HepG2 (cell line): Measurements from ENCODE around the gene ERF. TPM values are rescaled to one million over a fixed set of nuclear protein-coding genes. Genes with fewer than 3 reads are reported as not detected.

ENCODE experiments used
- ASH2L ChIP-seq: fragments of 300-600, 200-600 bp; sonication (generic); IDR thresholded peaks from 2 replicates; pipeline ENCODE4 v1.7.0; 2017; ENCODE audit warnings: low read depth, mild to moderate bottlenecking, moderate library complexity, mixed read lengths, low read length; ENCODE audit not compliant: insufficient read length
- DNMT3B ChIP-seq: conservative IDR thresholded peaks from 2 replicates; pipeline ENCODE4 v1.6.1; 2016; ENCODE audit warnings: missing biosample characterization, control low read depth
- FOXO4 ChIP-seq: sonication (generic); formaldehyde crosslinking; conservative IDR thresholded peaks from 2 replicates; pipeline ENCODE4 v1.8.1; 2023; ENCODE audit warnings: missing genetic modification reagents
- GABPA ChIP-seq, 2 experiments: IDR thresholded peaks; 2 replicates each; pipeline ENCODE4 v1.6.1; 2011 to 2016; ENCODE audit warnings: low read depth in 2 of 2, low read length in 1 of 2, missing biosample characterization in 1 of 2, missing genetic modification characterization in 1 of 2
- GPN1 ChIP-seq: sonication (generic); formaldehyde crosslinking; IDR thresholded peaks from 2 replicates; pipeline ENCODE4 v1.5.1; 2020; ENCODE audit warnings: missing genetic modification reagents, borderline replicate concordance
- HOXA5 ChIP-seq: sonication (generic); formaldehyde crosslinking; IDR thresholded peaks from 2 replicates; pipeline ENCODE4 v1.4.0; 2020; ENCODE audit warnings: missing genetic modification reagents
- HOXA9 ChIP-seq: sonication (generic); formaldehyde crosslinking; IDR thresholded peaks from 2 replicates; pipeline ENCODE4 v1.8.1; 2022; ENCODE audit warnings: missing genetic modification reagents, mild to moderate bottlenecking, moderate library complexity, borderline replicate concordance
- KDM2A ChIP-seq: sonication (generic); formaldehyde crosslinking; IDR thresholded peaks from 2 replicates; pipeline ENCODE4 v1.4.0; 2020; ENCODE audit warnings: low read depth, missing genetic modification reagents, borderline replicate concordance
- MBD4 ChIP-seq: IDR thresholded peaks from 2 replicates; pipeline ENCODE4 v1.6.1; 2012; ENCODE audit warnings: low read length, inconsistent platforms, borderline replicate concordance
- MXD3 ChIP-seq: IDR thresholded peaks from 2 replicates; pipeline ENCODE4 v1.6.1; 2016; ENCODE audit warnings: mild to moderate bottlenecking, missing biosample characterization, missing genetic modification reagents
- NR1H2 ChIP-seq: sonication (generic); formaldehyde crosslinking; IDR thresholded peaks from 2 replicates; pipeline ENCODE4 v1.8.1; 2022; ENCODE audit warnings: low read depth, missing genetic modification reagents, borderline replicate concordance
- NRL ChIP-seq: sonication (generic); formaldehyde crosslinking; IDR thresholded peaks from 2 replicates; pipeline ENCODE4 v1.5.0; 2020; ENCODE audit warnings: missing genetic modification reagents, mild to moderate bottlenecking, moderate library complexity, borderline replicate concordance
- PCBP2 ChIP-seq: fragments of 200-400 bp; formaldehyde crosslinking; optimal IDR thresholded peaks from 2 replicates; pipeline ENCODE3; 2018; ENCODE audit warnings: low read length, low read depth; ENCODE audit not compliant: poor library complexity, severe bottlenecking
- RFX5 ChIP-seq: IDR thresholded peaks from 2 replicates; pipeline ENCODE4 v1.6.1; 2011; ENCODE audit warnings: low read depth, low read length, improper control_type of control experiment
- ZBTB7B ChIP-seq: sonication (generic); formaldehyde crosslinking; IDR thresholded peaks from 2 replicates; pipeline ENCODE4 v1.4.0; 2020; ENCODE audit warnings: missing genetic modification reagents
- ZNF335 ChIP-seq: sonication (generic); formaldehyde crosslinking; IDR thresholded peaks from 2 replicates; pipeline ENCODE4 v1.4.0; 2020; ENCODE audit warnings: missing genetic modification reagents
- ZNF512 ChIP-seq: sonication (generic); formaldehyde crosslinking; IDR thresholded peaks from 2 replicates; pipeline ENCODE4 v1.4.0; 2020; ENCODE audit warnings: mild to moderate bottlenecking, missing genetic modification reagents
- ZNF546 ChIP-seq: sonication (generic); formaldehyde crosslinking; conservative IDR thresholded peaks from 2 replicates; pipeline ENCODE4 v1.8.1; 2023; ENCODE audit warnings: mild to moderate bottlenecking, missing genetic modification reagents
- ZNF598 ChIP-seq: sonication (generic); formaldehyde crosslinking; IDR thresholded peaks from 2 replicates; pipeline ENCODE4 v1.5.1; 2020; ENCODE audit warnings: mild to moderate bottlenecking, missing genetic modification reagents, borderline replicate concordance
- ZNF639 ChIP-seq: conservative IDR thresholded peaks from 2 replicates; pipeline ENCODE4 v1.6.1; 2018; ENCODE audit warnings: missing genetic modification reagents
- polyA plus RNA-seq, 8 experiments: library from polyadenylated mRNA; depleted of rRNA in 3 of 8; stranded (reverse) in 7 of 8; unstranded in 1 of 8; fragments of >200 nt; fragmentation: Illumina TruSeq in 4 of 8; extraction: Trizol in 4 of 8; gene quantifications; 2 replicates each; pipeline versions ENCODE4 v1.2.1 to v1.2.3, GENCODE V29; 2011 to 2016; ENCODE audit warnings: low read depth in 4 of 8, missing spikeins in 1 of 8, mixed read lengths in 1 of 8; ENCODE audit not compliant: insufficient read depth in 1 of 8
- total RNA-seq, 5 experiments: library from RNA; depleted of rRNA; stranded (reverse); fragments of >200 nt; fragmentation: Illumina TruSeq; extraction: Trizol; gene quantifications; 2 replicates each; pipeline ENCODE4 v1.2.3, GENCODE V29; 2016; ENCODE audit warnings: low read depth in 1 of 5
- TF ChIP-seq, protein P1 (sequence below): sonication (generic); formaldehyde crosslinking; IDR thresholded peaks from 2 replicates; pipeline ENCODE4 v1.5.0; 2020; ENCODE audit warnings: mild to moderate bottlenecking, missing genetic modification reagents, moderate library complexity

ERF gene
- total and polyA plus RNA-seq, 2 of the 13 experiments (the other 11 are each of a cell fraction or from before 2014, with no cell fraction given): 67.1 to 69.9 TPM

GRCh38 chr19:42217520-42218437 lies 37.1 kb downstream of the ERF start, which contains the start of gene DEDD2 (continued):
- 0 out of 2 replicates have a peak, but pooled peaks have one; percentile 28 for TF ChIP-seq MXD3 (CRISPR knock-in tag)
- TF ChIP-seq PCBP2: no peak
- no peak for TF ChIP-seq ZNF546
- TF ChIP-seq NR1H2: no peak
- 0 out of 2 replicates have a peak, but pooled peaks have one; percentile 76 for TF ChIP-seq FOXO4 (CRISPR knock-in tag)
- TF ChIP-seq ZBTB7B (CRISPR knock-in tag): no peak
- TF ChIP-seq DNMT3B (CRISPR knock-in tag): no peak
- TF ChIP-seq RFX5: peak; percentile 21; the same call in 1 of the 2 replicates
- peak; percentile 55 for TF ChIP-seq ASH2L
- TF ChIP-seq GABPA (IDR thresholded peaks at IDR 0.05; ENCODE audit: low read depth, low read length): no peak
- peak; percentile 61 for TF ChIP-seq GABPA (CRISPR knock-in tag; IDR thresholded peaks at IDR 0.05; ENCODE audit: low read depth)
- TF ChIP-seq ZNF335: no peak
- no peak for TF ChIP-seq ZNF512 (CRISPR knock-in tag)
- no peak for TF ChIP-seq MBD4
- no peak; the same call in 1 of the 2 replicates for TF ChIP-seq NRL (CRISPR knock-in tag)
- TF ChIP-seq ZNF598: 0 out of 2 replicates have a peak, but pooled peaks have one; percentile 32
- TF ChIP-seq HOXA5 (CRISPR knock-in tag): peak; percentile 52; the same call in 1 of the 2 replicates
- no peak for TF ChIP-seq ZNF639 (CRISPR knock-in tag)
- TF ChIP-seq, protein P1, sequence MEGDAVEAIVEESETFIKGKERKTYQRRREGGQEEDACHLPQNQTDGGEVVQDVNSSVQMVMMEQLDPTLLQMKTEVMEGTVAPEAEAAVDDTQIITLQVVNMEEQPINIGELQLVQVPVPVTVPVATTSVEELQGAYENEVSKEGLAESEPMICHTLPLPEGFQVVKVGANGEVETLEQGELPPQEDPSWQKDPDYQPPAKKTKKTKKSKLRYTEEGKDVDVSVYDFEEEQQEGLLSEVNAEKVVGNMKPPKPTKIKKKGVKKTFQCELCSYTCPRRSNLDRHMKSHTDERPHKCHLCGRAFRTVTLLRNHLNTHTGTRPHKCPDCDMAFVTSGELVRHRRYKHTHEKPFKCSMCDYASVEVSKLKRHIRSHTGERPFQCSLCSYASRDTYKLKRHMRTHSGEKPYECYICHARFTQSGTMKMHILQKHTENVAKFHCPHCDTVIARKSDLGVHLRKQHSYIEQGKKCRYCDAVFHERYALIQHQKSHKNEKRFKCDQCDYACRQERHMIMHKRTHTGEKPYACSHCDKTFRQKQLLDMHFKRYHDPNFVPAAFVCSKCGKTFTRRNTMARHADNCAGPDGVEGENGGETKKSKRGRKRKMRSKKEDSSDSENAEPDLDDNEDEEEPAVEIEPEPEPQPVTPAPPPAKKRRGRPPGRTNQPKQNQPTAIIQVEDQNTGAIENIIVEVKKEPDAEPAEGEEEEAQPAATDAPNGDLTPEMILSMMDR (CRISPR knock-in tag): no peak; the same call in 1 of the 2 replicates
- TF ChIP-seq KDM2A (CRISPR knock-in tag): peak; percentile 74
- TF ChIP-seq GPN1 (CRISPR knock-in tag): no peak
- no peak for TF ChIP-seq HOXA9
